Measurements from ENCODE around the gene ST6GALNAC2. TPM values are rescaled to one million over a fixed set of nuclear protein-coding genes. Genes with fewer than 3 reads are reported as not detected.

The ST6GALNAC2 gene
- total and polyA plus RNA-seq, 10 of the 15 experiments (the other 5 are each of a cell fraction or from before 2014, with no cell fraction given) = 0.08 to 0.41 (median 0.23) TPM; not detected in 6

- H3K4me2 ChIP-seq (ENCODE audit: control insufficient read depth, insufficient read depth) = no peak overlapping the region
- H4K20me1 ChIP-seq (ENCODE audit: control insufficient read depth, insufficient read depth) = no peaks in the 10 kb centered on the region
- H3K4me3 ChIP-seq = no peak overlapping the region
- POLR2A ChIA-PET = no interaction called here
- H3K36me3 ChIP-seq (ENCODE audit: control insufficient read depth in 2 of 2, insufficient read depth in 2 of 2, low read length in 1 of 2) = no peaks in the 10 kb centered on the region
- no peaks in the 10 kb centered on the region for H3K9me3 ChIP-seq (replicated peaks; ENCODE audit: control insufficient read depth, insufficient read depth, low read length)
- H3K9ac ChIP-seq (ENCODE audit: control insufficient read depth, insufficient read depth, low read length) = no peak overlapping the region
- no peak for FAIRE-seq
- no peak overlapping the region for H2AFZ ChIP-seq (ENCODE audit: control insufficient read depth, low read depth, low read length)
- H3K4me1 ChIP-seq (ENCODE audit: control insufficient read depth, insufficient read depth, low read length) = peaks cover 12% of the 10 kb centered on the region
- BruUV-seq (replicated peaks) = no TSS peak
- intact Hi-C loops (cut with micrococcal nuclease; ENCODE audit: unreplicated experiment) = no loop called here
- no peaks in the 10 kb centered on the region for H3K79me2 ChIP-seq (ENCODE audit: control insufficient read depth, insufficient read depth, low read length)
- SMC1A ChIA-PET (ENCODE audit: uncharacterized antibody, unreplicated experiment) = no interaction called here
- no peak for DNase-seq (ENCODE audit: low read depth, low spot score)
- no peak for ATAC-seq
- H3K27me3 ChIP-seq (replicated peaks in 1 of 2; ENCODE audit: control insufficient read depth in 2 of 2, insufficient read depth in 2 of 2, low read length in 1 of 2) = peaks cover 4 to 5% of the 10 kb centered on the region in 2 experiments; a peak in 3 of 4 replicates
- in situ Hi-C loops (cut with MboI) = no loop called here
- H3K27ac ChIP-seq (ENCODE audit: control insufficient read depth, insufficient read depth) = no peak overlapping the region
- RAD21 ChIA-PET (ENCODE audit: unreplicated experiment) = no interaction called here
- WGBS (ENCODE audit: insufficient coverage, insufficient replicate concordance, low lambda C conversion rate, missing lambda C conversion rate) = 57% methylated on average over 18 of the region's 18 CpGs
- CTCF ChIA-PET = no interaction called here
- TF ChIP-seq MTA2 (IDR thresholded peaks at IDR 0.05; ENCODE audit: low read depth) = no peak
- no peak for TF ChIP-seq YY1 (IDR thresholded peaks at IDR 0.05; ENCODE audit: low read depth, low read length)
- no peak for TF ChIP-seq CHD4 (IDR thresholded peaks at IDR 0.05)
- TF ChIP-seq ZNF384 (IDR thresholded peaks at IDR 0.05; ENCODE audit: borderline replicate concordance, low read depth, low read length) = no peak
- no peak for TF ChIP-seq CREB1 (IDR thresholded peaks at IDR 0.05; ENCODE audit: low read depth)
- no peak for TF ChIP-seq ZBTB11 (CRISPR knock-in tag; IDR thresholded peaks at IDR 0.05)
- TF ChIP-seq RELA (IDR thresholded peaks at IDR 0.05; ENCODE audit: borderline replicate concordance, partially characterized antibody) = no peak
- no peak for TF ChIP-seq PML (IDR thresholded peaks at IDR 0.05; ENCODE audit: low read length)
- no peak for TF ChIP-seq PRDM15 (CRISPR knock-in tag; IDR thresholded peaks at IDR 0.05)
- no peak for TF ChIP-seq NR2C1 (IDR thresholded peaks at IDR 0.05)
- no peak for TF ChIP-seq HSF1 (IDR thresholded peaks at IDR 0.05; ENCODE audit: low read depth, low read length)
- no peak for TF ChIP-seq CBX5 (IDR thresholded peaks at IDR 0.05; ENCODE audit: low read depth)
- TF ChIP-seq CBFB (IDR thresholded peaks at IDR 0.05; ENCODE audit: low read depth) = no peak
Measured at GRCh38 chr17:76531486-76532038, 54.1 kb downstream of the ST6GALNAC2 start.

Data from GM12878 (cell line).